Measurements from ENCODE around the gene MLIP.

GRCh38 chr6:54288474-54288873 is 177.2 kb downstream of the MLIP start:
- TF ChIP-seq, protein P1, sequence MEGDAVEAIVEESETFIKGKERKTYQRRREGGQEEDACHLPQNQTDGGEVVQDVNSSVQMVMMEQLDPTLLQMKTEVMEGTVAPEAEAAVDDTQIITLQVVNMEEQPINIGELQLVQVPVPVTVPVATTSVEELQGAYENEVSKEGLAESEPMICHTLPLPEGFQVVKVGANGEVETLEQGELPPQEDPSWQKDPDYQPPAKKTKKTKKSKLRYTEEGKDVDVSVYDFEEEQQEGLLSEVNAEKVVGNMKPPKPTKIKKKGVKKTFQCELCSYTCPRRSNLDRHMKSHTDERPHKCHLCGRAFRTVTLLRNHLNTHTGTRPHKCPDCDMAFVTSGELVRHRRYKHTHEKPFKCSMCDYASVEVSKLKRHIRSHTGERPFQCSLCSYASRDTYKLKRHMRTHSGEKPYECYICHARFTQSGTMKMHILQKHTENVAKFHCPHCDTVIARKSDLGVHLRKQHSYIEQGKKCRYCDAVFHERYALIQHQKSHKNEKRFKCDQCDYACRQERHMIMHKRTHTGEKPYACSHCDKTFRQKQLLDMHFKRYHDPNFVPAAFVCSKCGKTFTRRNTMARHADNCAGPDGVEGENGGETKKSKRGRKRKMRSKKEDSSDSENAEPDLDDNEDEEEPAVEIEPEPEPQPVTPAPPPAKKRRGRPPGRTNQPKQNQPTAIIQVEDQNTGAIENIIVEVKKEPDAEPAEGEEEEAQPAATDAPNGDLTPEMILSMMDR (conservative IDR thresholded peaks at IDR 0.05) = no peak
- TF ChIP-seq ZFX (IDR thresholded peaks at IDR 0.05) = no peak
